GM19395 (cell line): ENCODE data around the gene C11orf54.
"Not testable (repeated sequence)": the region's sequence is repeated elsewhere in the genome, so short reads cannot be mapped to it uniquely, and the experiment has no call there.

Experiments
- ATAC-seq: cut with Tn5 transposase; IDR thresholded peaks from one replicate; pipeline ENCODE4 v1.9.1; 2021; ENCODE audit warnings: mild to moderate bottlenecking, moderate library complexity; ENCODE audit not compliant: unreplicated experiment

C11orf54 gene

DNA sequence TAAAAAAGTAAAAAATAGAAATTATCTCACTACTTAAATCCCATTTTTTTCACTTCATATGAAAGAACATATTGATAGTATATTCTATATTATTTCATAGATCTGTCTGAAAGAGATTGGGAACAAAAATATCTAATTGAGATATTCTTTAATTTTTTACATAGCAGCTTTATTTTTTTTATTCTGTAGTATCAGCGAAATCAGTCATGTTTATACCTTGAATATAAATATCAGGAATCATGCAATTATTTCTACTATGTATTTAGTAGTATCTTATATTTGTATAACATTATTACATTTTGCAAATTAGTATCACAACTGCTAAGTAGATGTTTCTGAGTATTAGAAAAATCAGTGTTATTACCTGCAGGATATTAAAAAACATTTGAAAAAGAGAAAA lies 20.4 kb downstream of the C11orf54 start:
- no peak for ATAC-seq

DNA sequence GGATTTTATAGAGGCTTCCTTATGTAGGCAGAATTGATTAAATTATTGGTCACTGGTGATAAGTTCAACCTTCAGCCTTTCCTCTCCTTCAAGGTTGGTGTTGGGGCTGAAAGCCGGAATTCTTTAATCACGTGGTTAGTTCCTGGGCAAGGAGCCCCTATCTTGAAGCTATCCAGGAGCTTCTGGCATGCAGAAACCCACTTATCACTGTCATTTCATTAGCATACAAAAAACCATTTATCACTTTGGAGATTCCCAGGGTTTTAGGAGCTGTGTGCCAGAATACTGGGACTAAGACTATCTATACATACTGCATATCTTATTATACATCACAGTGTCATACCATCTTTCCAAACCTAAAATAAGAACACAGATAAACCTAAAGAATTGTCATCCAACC lies 24.1 kb downstream of the C11orf54 start:
- ATAC-seq: no peak

DNA sequence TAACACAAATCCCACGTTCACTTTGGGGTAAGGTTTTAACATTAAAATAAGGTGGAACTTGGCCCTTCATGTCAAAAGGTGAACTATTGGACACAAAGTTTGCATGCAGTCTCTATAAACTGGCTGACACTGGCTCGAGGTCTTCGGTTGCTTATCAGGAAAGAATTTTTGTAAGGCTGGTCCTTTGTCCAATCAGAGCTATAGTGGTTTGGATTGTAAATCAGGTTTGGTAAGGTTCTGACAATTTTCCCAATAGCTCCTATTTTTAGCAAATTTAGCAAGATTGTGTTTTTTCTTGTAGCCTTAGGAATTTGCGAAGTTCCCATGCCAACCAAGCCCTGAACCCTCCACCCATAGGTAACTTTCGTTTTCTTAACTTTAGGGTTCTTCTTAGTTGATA lies 25.0 kb downstream of the C11orf54 start:
- ATAC-seq: no peak

DNA sequence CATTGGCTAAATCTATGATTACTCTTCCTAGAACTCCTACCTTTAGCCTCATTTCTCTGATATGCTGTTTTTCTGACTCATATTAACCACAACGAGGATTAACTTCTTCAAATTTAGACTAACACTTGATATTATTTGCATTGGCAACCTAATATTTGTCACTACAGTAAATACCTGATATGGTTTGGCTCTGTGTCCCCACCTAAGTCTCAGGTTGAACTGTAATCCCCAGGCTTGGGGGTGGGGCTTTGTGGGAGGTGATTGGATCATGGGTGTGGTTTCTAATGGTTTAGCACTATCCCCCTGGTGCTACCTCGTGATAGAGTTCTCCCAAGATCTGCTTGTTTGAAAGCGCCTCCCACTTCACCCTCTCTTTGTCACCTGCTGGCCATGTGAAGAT lies 25.5 kb downstream of the C11orf54 start:
- no peak for ATAC-seq

DNA sequence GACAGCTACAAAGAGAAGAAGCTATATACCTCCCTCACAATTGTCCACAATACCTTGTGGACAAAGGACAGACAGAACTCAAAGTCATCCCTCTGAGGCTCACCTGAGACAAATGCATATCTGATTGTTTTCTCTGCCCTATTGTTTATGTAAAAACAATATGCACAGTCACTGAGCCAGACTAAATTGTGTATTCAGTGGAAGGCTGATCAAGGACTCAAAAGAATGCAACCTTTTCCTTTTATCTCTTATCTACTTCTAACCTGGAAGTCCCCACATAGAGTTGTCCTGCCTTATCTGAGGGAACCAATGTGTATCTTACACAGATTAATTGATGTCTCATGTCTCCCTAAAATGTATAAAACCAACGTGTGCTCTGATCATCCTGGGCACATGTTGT lies 28.7 kb downstream of the C11orf54 start:
- no peak for ATAC-seq

DNA sequence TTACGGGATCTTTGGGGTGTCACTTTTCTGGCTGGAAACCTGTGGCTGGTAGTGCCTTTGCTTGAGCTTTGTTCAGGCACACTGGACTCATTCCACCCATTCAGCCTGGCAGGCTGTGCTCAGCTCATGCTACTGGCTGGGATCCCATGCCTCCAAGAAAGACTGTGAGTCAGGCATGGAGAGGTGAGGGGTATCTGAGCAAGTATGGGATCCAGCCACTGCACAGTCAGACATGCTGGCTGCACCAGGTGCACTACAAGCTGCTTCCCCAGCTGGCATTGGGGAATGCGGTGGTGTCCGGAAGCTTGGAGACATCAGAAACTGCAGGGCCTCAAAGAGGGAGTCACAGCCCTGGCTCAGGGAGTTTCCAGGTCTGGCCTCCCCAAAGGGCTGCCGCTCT lies 30.7 kb downstream of the C11orf54 start:
- no peak for ATAC-seq

DNA sequence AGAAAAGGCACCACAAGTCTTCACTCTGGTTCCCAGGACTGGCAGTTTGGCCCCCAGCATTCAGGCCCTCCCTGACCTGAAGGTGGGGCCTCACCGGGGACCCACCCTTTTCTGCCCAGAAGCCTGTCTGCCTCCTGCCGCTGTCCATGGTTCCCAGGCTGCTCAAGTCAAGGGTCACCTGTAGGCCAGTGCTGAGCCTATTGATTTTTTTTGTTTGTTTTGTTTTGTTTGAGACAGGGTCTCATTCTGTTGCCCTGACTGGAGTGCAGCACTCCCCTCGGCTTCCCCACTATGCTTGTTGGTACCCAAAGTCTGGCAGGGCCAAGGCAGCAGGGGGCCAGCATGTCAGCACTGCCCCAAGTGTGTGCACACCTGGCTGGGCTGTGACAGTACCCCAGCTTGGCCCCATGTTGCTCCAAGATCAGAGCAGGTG lies 31.6 kb downstream of the C11orf54 start:
- ATAC-seq: no peak

DNA sequence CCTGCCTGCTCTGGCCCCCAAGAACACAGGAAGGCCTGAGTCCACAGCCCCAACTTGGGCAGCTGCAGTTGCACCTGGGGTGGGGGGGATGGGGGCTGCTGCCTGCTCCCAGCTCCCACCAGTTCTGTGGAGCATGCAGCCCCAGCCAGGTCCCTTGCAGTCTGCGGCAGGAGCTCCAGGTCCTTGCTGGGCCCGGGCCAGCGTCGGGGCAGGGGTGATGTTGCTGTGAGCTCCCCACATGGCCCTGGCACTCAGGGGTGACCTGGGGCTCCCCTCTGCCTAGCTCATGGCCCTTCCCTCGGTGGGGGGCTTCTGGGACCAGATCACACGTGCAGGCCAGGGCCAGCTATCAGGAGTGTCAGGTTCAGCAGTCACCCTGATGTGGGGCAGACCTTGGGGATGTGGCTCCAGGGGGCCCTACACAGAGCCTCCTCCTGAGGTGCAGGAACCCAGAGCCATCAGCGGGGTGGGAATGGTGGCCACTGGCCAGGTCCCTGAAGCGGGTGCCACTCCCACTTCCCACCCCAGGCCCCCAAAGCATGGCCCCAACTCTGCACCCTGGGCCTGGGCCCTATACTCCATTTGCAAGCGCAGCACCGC lies 32.2 kb downstream of the C11orf54 start:
- ATAC-seq: no peak

DNA sequence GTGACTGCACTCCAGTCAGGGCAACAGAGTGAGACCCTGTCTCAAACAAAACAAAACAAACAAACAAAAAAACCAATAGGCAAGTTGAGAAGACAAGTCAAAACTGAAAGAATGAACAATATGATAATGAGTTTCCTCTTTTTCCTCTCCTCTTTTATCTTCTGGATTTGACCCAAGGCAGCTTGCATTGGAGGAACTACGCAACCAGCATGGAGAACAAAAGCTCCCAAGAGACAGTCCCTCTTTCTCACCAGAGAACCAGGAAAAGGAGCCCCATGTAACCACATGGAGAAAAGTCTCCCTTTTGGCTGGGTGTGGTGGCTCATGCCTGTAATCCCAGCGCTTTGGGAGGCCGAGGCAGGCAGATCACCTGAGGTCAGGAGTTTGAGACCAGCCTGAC lies 33.1 kb downstream of the C11orf54 start:
- not testable (repeated sequence) for ATAC-seq

DNA sequence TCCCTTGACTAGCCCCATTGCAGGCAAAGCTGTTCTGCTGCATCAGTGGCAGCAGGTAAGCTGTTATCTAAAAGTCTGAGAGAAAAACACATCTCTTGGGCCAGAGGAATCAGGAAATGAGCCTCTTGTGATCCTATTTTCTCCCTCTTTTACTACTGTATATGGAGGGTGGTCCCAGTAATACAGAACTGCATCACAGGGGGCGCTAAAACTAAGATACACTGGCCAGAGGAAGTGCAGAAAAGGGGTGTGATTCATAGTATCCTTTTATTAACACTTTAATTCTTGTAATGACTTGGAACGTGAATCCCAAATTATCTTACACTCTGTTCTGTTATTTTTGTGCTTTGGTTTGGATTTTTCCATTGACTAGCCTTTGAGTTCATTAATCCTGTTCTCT lies 33.8 kb downstream of the C11orf54 start:
- ATAC-seq: no peak

DNA sequence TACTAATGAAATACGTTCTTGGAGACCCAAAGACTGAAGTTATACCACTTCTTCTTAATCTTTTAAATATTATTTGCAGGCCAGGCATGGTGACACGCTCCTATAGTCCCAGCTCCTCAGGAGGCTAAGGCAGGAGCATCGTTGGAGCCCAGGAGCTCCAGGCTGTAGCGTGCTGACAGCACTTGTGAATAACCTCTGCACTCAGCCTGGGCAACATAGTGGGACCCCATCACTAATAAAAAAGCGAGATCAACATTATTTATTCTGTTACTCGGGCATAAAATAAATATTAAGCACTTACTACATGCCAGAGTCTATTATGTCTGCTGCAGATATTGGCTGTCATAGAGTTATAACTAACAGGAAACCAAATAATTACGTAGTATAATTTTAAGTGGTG lies 41.9 kb downstream of the C11orf54 start:
- ATAC-seq: no peak

DNA sequence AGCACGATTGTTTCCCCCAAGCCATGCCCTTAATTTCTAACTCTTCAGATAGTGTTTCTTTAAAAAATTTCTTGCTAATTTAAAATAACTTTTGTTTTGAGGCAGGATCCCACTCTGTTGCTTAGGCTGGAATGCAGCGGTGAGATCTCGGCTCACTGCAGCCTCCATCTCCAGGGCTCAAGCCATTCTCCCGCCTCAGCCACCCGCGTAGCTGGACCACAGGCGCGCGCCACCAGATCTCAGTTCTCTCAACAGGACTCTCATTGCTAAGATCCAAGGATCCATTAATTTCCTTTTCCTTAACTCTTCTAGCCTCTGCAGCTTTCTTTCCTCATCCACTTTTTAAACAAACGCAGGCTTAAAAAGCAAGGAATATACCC lies 42.3 kb downstream of the C11orf54 start:
- ATAC-seq: peak; percentile 63

DNA sequence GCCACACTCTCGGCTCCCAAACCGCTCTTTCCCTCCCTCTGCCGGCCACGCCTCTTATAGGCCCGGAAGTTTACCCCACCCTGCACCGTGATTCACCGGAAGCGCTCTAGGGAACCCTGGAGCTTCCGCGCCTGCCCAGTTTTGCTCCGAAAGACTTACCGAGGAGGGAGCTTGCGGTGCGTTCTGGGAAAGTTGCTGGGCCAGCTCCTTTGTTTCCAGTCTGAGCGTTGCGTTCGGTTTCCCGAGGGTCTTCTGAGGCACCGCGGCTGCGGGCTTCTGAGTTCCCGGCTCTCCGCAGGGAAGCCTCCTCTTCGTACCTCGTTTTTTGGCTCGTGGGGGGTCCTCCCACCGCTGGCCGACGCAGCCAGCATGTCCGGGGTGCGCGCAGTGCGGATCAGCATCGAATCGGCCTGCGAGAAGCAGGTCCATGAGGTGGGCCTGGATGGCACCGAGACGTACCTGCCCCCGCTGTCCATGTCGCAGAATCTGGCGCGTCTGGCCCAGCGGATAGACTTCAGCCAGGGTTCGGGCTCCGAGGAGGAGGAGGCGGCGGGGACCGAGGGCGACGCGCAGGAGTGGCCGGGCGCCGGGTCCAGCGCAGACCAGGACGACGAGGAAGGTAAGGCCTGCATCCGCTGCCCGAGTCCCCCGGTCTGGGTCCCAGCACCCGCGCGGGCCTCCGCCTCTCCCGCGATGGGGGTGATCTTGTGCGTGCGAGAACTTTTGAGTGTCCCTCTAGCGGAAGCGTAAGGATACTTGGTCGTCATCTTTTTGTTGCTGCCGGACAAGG lies 42.9 kb downstream of the C11orf54 start, which contains the start of gene MED17:
MED17 (plus strand) TSS at position 138 of the 790 bp plus-strand sequence; CDS start at position 370, 232 bp downstream.
- peak; percentile 98 for ATAC-seq

DNA sequence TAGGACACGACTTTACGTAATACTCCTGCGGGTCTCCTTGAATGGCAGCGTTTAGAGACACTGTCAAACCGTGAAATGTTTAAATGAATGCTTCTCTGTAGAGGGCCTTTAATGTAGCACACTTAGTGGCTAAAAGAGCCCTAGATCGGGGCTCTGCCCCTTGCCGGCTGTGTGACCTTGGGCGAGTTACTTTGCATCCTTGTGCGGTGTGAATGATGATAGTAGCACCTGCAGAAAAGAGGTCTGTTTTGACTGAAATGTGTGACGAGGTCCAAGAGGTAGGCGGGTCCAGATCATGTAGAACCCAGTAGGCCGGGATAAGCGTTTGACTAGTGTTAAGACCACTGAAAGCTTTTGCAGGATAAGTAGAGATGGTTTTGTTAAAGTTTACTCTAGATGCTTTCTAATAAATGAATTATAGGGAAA lies 43.5 kb downstream of the C11orf54 start:
- ATAC-seq: peak; percentile 39

DNA sequence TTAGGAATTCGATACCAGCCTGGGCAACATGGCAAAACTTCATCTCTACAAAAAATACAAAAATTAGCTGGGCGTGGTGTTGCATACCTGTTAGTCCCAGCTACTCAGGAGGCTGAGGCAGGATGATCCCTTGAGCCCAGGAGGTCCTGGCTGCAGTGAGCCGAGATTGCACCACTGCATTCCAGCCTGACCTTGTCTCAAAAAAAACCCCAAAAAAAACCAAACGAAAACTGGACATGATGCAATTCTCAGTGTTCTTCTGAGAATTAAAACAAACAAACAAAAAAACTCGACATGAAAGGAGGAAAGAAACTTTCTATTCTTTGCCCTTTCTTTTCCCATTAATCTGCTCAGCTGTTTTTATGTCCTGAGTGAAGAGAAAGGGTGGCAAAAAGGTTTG lies 50.0 kb downstream of the C11orf54 start:
- no peak for ATAC-seq

DNA sequence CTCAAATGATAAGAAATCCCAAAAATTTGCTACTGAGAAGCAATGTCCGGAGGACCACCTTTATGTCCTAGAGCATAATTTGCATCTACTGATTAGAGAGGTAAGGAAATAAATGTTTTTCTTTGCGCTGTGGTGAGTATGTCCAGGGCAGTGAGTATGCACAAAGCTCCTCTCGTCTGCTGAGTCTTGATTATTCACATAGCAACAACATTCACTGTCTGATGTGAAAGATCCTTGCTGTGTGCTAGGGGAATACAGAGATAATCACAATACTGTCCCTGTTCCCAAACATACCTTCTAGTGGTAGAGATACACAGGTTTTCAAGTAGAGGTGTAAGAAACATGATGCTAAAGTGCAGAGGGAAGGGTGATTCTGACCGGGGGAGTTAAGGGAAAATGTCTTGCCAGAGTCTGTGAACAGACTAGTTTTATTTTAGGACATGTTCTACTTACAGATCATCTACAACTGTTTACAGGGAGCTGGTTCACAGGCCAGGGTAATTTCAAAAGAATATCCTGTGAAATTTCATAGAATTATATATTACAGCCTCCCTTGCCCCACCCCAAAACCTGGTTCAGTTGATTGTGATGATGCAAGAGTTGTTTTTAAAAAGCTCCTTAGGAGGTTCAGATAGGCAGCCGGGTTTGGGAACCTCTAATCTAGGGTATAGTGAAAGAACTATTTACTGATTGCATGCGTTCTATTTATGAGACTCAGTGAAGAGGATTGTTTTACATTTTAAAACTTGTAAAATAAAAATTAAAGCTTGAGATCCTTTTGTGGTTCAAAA lies 55.2 kb downstream of the C11orf54 start:
- ATAC-seq: no peak

DNA sequence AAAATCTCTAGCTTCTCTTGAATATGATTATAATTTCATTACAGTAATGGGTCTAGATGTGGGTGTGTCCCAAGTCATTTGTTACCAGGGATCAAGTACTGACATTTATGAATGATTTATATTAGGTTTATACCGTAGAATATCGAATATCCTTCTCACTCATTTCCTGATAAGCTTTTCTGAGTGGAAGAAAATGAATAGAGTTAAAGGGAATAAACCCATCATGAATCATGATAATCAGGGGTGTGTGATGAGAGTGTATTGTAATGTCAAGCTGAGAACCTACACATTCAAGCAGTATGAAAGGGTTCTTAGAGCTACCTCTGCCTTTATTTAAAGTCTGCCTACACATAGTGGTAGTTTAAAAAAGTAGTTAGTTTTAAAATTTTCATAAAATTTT lies 59.9 kb downstream of the C11orf54 start:
- no peak for ATAC-seq

DNA sequence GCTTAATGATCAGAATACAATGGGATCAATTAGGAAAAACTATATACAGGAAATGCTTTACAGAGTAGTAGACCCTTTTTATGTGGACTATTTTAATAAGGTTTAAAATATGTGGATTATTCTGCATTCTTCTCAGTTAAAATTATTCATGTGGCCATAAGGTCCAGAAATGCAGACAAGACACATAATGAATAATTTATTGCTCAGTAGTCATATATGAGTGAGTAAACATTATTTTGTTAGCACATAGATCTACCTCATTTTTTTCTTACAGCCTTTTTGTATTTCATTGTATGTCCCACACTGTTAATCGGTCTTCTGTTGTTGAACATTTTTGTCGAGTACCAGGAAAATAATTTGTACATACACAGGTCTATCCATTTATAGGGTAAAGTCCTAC lies 63.4 kb downstream of the C11orf54 start:
- ATAC-seq: no peak

DNA sequence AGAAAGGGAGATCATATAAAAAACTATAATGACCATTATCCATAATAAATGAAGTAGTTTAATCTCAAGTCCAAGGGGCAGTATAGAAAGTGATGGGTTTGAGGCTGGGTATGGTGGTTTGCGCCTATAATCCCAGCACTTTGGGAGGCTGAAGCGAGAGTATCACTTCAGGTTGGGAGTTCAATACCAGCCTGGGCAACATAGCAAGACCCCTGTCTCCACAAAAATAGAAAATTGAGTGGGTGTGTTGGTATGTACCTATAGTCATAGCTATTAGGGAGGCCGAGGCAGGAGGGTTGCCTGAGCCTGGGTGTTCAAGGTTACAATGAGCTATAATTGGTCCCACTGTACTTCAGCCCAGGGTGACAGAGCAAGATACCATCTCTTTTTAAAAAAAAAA lies 66.5 kb downstream of the C11orf54 start:
- ATAC-seq: no peak

DNA sequence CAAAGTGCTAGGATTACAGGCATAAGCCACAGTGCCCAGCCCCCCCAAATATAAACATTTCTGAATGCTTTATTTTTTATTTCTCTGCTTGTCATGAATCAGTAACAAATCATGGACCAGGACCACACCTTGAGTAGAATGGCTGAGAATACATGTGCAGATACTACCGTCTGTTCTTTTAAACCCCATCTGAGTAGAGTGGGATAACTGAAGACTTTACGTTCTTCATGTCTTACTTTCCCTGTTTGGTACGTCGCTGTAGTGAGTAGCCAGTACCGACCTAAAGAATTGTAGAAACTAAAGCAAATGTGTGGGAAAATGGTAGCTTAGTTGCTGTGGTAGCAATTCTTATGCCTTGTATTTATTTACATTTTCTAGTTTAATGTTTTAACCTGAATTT lies 72.5 kb downstream of the C11orf54 start:
- no peak for ATAC-seq
